GM18867 (cell line): ENCODE results near the gene PTPN2.

ENCODE experiments used
- ATAC-seq: cut with Tn5 transposase; IDR thresholded peaks from one replicate; pipeline ENCODE4 v1.9.1; 2021; ENCODE audit warnings: mild to moderate bottlenecking, moderate library complexity; ENCODE audit not compliant: unreplicated experiment

The PTPN2 gene

GRCh38 chr18:12860530-12860929 lies 23.5 kb downstream of the PTPN2 start:
- no peak for ATAC-seq

- ATAC-seq: no peak
Measured at GRCh38 chr18:12858991-12859390, 25.0 kb downstream of the PTPN2 start.

- no peak for ATAC-seq
Measured at GRCh38 chr18:12857991-12858544, 26.0 kb downstream of the PTPN2 start.

- no peak for ATAC-seq
Measured at GRCh38 chr18:12857215-12857905, 26.7 kb downstream of the PTPN2 start.

- ATAC-seq: no peak
Measured at GRCh38 chr18:12855916-12856315, 28.1 kb downstream of the PTPN2 start.

GRCh38 chr18:12852566-12853315 lies 31.3 kb downstream of the PTPN2 start:
- ATAC-seq: no peak

- ATAC-seq: no peak
Measured at GRCh38 chr18:12851716-12852115, 32.3 kb downstream of the PTPN2 start.

- no peak for ATAC-seq
Measured at GRCh38 chr18:12849548-12849947, 34.5 kb downstream of the PTPN2 start.

- no peak for ATAC-seq
Measured at GRCh38 chr18:12848405-12848804, 35.6 kb downstream of the PTPN2 start.

GRCh38 chr18:12844391-12844790 lies 39.6 kb downstream of the PTPN2 start:
- ATAC-seq: peak; percentile 33

- no peak for ATAC-seq
Measured at GRCh38 chr18:12843420-12844350, 40.4 kb downstream of the PTPN2 start.

GRCh38 chr18:12842459-12843380 lies 41.3 kb downstream of the PTPN2 start:
- ATAC-seq: no peak

- ATAC-seq: no peak
Measured at GRCh38 chr18:12841070-12841469, 43.0 kb downstream of the PTPN2 start.

- ATAC-seq: peak; percentile 11
Measured at GRCh38 chr18:12840382-12840781, 43.7 kb downstream of the PTPN2 start.

- ATAC-seq: peak; percentile 70
Measured at GRCh38 chr18:12839526-12840196, 44.4 kb downstream of the PTPN2 start.

- ATAC-seq: peak; percentile 54
Measured at GRCh38 chr18:12839057-12839525, 44.9 kb downstream of the PTPN2 start.

GRCh38 chr18:12838178-12838634 lies 45.8 kb downstream of the PTPN2 start:
- no peak for ATAC-seq

- ATAC-seq: no peak
Measured at GRCh38 chr18:12837747-12838146, 46.3 kb downstream of the PTPN2 start.

- ATAC-seq: no peak
Measured at GRCh38 chr18:12836551-12836950, 47.5 kb downstream of the PTPN2 start.
